Fibroblast of skin of right quadriceps (primary cell): ENCODE measurements around the gene IL18BP.

Source experiments
- DNase-seq: peaks from one replicate; pipeline ENCODE4 v3.0.0-alpha.2; 2013

Gene IL18BP

DNA sequence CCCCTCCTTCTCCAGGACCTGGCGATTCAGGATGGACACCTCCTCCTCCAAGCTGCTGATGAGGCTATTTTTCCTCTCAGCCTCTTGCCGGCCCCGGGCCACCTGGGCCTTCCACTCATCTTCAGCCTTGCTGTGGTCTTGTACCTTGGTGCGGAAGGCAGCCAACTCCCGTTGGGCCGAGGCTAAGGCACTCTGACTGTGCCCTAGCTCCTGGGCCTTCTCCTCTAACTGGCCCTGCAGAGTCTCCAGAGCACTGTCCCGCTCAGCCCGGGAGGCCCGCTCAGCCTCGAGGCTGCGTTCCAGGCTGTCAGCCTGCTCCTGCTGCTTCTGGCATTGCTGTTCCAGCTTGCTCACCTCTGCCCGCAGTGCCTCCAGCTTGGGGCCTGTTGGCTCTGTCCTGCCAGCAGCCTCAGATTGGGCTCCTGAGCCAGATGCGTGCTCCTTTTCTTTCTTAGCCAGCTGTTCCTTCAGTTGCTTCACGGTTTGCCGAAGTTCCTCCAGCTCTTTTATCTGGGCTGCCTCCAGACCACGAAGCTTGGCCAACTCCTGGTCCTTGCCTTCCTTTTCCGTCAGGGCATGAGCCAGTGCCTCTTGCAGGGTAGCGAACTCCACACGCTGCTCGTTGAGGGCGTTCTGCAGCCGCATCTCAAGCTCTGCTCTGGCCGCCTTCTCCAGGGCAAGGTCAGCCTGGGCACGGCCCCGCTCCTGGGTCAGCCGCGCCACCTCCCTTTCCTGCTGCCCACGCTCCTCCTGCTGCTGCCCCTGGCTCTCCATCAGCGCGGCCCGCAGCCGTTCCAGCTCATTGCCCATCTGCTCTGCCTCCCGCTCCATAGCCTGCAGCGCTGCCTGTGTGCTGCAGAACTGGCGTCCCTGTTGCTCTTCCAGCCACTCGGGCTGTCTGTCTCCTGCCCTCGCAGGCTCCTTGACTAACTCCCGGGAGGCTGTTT, 15.3 kb downstream of the IL18BP start:
- no peak for DNase-seq

GRCh38 chr11:72014761-72015320, 16.1 kb downstream of the IL18BP start:
- no peak for DNase-seq

DNA sequence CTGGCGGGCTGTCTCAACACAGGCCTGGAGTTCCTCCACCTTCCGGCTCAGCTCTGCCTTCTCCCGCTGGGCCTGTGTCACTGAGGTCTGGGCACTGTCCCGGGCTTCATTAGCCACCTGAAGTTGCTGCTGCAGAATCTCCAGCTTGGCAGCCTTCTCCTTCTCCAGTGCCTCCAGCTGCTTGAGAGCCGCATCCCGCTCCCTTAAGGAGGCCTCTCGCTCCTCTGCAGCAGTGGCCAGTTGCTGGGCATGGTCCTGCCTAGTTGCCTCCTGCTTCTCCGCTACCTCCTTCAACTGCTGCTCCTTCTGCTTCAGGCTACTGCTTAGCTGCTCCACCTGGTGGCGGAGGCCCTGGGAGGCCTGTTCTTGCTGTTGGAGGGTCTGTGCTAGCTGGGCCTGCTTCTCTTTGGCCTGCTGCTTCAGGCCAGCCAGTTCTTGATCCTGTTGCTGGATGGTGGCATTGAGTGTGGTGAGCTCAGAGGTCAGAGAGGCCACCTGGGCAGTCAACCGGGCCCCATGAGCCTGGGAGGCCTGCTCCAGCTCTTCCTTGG, 16.9 kb downstream of the IL18BP start:
- no peak for DNase-seq

GRCh38 chr11:72018171-72018570, 19.5 kb downstream of the IL18BP start:
- no peak for DNase-seq

- no peak for DNase-seq
Measured at GRCh38 chr11:72023335-72023734, 24.6 kb downstream of the IL18BP start.

DNA sequence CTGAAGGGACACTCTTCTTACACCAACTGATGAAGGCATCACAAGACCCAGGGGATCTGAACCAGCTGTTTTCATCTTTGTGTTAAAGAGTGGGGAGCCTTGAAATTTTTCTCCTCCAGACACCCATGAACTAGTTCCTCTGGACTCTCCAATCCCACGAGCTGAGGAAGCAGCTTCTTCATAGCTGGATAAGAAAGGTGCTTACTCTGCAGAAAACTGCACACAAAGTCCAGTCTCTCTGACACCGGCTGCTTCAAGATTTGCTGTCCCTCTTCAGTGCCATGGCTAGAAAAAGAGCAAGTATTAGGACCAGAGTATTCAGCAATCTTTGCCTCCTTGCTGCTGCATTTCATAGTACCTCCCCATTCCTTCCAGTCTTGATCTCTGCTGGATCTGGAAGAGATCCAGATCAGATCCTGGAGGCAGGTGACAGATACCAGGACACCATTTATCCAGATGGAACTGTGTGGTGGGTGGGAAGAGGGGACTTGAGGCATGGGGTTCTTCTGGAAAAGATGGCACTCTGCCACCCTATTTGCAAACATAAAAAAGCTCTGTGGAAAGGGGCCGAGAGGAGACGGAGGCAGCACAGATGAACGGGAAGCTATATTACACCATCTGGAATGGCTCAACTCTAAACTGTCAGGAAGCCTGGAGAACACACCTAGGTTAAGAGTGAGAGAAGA, 25.5 kb downstream of the IL18BP start:
- no peak for DNase-seq

- DNase-seq = no peak
Measured at GRCh38 chr11:72026090-72026489, 27.4 kb downstream of the IL18BP start.

GRCh38 chr11:72030472-72031045, 31.9 kb downstream of the IL18BP start:
- DNase-seq = no peak

DNA sequence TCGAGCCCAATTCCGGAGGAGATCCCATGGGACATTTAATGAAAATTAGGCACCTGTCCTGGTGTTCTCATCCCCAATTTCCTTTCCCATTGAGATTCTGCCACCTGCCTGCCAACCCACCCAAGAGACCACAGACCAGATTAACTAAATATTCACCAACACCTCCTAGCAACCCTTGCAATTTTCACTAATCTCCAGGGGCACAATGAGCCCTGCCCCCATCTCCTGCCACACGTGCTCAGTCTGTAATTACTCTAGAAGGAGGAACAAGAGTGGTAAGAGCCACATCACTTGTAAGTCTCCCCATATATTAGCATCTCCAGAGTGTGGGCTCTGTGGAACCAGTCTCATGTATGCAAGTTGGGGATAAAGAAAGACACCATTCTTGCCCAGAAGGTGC, 38.0 kb downstream of the IL18BP start:
- no peak for DNase-seq

DNA sequence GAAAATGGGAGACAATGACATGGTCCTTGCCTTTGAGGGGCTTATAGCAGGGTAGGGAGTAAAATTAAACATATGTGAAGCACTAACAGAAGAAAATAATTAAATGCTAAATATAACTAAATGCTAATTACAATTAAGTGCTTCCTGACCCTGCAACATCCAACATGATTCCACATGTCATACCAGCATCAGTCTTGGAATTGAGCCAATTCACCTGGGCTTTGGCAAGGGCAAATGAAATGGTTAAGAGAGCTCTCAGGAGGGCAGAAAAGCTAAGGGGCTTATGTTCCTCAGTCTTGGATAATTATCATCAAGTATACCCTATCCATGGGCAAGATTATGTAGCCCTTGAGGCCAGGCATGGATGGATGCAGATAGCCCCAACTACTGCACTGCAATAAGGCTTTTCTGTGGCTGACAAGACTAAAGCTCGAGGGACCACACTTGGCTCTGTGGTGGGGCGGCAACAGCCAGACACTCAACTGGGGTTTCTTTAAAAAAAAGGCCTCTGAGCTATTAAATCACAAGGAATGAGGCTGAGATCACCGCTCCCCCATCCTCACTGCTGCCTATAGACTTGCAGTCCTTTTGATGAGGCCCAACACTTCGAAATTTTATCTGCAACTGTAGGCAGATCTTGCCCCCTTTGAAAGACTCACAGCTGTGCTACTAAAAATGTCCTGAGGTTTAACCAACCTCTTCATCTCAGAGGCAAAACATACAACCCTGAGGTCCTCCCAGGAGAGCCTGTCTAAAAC, 39.0 kb downstream of the IL18BP start:
- DNase-seq = peak; percentile 38

DNA sequence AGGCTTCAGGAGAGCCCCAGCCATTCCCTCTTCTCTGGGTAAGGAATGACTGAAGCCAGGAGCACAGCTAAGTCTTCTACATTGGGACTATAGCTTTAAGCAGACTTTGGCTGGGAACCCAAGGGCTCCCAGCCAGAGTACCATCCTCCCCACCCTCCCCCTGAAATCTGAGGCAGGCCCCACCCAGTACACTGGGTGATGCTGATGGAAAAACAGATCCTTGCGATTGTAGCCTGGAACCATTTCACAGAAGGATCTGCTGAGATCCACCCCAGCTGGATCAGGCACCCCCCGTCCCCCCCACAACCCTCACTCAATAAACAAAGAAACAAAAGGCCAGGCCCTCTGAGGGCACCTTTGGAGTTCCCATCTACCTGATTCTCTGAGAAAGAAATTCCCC, 39.8 kb downstream of the IL18BP start:
- peak; percentile 71 for DNase-seq

DNA sequence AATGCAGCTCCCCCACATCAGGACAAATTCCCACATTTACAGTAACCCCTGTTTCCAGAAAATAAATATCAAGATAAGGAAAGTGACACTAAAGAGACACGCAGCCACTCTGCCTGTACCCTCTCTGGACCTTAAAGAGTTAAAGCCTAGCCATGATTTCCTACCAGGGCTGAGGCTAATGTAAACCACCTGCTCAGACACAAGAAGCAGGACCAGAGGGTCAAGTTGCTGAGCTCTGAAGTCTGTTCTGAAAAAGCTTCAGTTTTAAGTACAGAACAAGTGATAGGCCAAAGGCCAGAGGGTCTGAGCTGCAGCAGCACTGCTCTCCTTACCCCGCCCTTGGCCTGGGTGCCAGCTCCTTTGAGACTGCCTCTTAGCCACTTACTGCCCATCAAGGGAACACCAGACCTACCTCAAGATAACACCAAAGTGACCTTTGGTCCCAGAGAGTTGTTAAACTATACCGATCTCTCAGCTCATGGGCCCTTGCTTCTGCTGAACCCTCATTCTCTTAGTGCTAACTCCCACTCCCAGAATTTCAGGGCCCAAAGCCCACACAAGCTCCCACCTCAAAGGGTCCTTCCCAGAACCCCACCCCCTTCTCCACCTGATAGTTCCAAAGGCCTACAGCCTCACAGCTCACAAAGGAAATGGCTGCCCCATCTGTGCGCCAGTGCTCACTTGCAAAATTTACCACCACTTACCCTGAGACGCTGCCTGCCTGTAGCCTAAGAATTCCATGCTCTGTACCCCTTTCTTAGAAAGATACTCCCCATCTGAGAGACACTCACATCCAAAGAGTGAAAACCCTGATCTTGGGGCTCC, 40.5 kb downstream of the IL18BP start:
- DNase-seq = peak; percentile 34

DNA sequence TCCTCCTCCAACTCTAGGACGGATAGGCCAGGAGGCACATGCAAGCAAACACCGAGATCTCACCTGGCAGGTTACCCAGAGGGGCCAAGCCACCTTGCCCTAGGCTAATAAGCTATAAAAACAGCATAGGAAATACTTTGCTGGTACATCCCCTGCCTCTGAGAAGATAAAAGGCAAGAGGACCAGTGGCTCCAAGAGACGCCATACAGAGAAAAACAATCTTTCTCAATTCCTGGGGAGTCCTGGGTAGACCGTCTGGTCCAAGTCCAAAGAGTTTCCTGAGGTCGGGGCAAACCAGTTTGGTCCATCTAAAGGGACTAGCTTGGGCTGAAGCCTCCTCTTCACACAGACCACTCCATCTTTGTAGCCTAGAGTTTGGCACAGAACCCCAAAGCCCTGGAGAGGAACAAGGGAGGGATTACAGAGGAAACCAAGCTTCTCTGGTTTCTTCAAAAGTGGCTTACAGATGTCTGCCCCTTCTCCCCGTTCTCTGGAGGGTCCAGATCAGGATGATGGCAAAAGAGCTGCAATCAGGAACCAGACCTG, 41.2 kb downstream of the IL18BP start:
- DNase-seq = no peak

GRCh38 chr11:72040491-72041363, 42.0 kb downstream of the IL18BP start:
- peak; percentile 96 for DNase-seq

- peak; percentile 76 for DNase-seq
Measured at GRCh38 chr11:72041364-72042063, 42.8 kb downstream of the IL18BP start.

- no peak for DNase-seq
Measured at GRCh38 chr11:72042064-72042745, 43.5 kb downstream of the IL18BP start.

- DNase-seq = no peak
Measured at GRCh38 chr11:72045849-72046248, 47.1 kb downstream of the IL18BP start.

- DNase-seq = no peak
Measured at GRCh38 chr11:72048766-72049460, 50.2 kb downstream of the IL18BP start.
